GM21723 (cell line): Measurements from ENCODE around the gene AGAP1.

Source experiments
- ATAC-seq: cut with Tn5 transposase; IDR thresholded peaks from one replicate; pipeline ENCODE4 v1.9.1; 2021; ENCODE audit warnings: mild to moderate bottlenecking, moderate library complexity; ENCODE audit not compliant: unreplicated experiment

AGAP1 gene

DNA sequence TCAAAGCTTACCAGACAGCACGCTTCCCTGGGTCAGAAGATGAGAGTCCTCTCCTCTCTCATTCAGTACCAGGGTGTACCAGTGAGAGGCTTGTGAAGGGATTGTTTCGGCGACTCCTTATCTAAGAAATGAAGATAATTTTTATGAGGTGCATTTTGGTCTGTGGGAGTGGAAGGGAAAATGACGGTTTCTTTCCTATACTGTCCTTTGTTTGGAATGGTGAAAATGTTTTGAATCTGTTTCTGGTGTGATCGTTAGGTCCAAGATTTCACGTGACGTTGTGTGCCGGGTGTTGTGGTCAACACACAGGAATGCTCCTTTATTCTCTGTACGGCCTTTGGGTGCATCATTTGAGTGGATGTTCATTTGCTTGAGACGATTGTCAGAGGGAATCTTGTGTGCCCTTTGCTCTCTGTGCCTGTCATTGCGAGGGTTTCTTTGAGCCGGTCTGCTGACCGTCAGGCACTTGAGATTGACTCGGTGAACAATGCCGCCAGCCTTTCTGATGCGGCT lies 183.5 kb downstream of the AGAP1 start:
- ATAC-seq: no peak

DNA sequence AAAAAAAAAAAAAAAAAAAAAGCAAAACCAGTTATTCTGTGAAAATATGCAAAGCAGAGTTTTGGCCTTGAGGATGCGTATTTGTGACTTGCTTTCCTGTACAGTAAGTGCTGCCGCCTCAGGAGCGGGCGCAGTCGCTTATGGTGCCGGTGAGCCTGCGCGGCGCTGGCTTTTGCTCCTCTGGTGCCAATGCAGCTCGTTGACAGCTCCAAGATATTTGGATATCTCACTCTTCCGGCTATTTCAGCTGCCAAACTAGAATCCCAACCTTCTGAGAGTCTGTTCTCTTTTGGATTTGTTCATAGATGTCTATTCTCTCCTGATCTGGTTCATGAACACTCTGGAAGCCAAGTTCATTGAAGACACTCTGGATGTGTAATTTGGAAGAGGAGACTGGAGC lies 184.1 kb downstream of the AGAP1 start:
- no peak for ATAC-seq

DNA sequence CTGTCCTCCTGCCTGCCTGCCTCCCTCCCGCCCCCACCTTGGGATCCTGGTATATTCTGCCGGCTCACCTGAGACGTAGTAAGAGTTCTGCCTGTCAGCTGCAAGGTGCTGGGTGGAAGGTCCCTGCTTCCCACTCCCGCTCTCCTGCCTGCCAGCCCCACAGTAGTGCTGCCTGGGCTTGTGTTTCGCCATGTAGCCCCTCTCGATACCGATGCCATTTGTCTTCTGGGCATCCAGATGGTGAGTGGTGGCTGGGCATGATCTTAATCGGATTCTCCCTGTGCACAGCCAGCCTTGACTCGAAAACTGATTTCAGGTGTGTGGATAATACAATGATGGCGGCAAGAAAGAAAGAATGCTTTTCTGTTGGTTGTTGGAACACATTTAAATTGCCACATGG lies 184.9 kb downstream of the AGAP1 start:
- ATAC-seq: no peak

DNA sequence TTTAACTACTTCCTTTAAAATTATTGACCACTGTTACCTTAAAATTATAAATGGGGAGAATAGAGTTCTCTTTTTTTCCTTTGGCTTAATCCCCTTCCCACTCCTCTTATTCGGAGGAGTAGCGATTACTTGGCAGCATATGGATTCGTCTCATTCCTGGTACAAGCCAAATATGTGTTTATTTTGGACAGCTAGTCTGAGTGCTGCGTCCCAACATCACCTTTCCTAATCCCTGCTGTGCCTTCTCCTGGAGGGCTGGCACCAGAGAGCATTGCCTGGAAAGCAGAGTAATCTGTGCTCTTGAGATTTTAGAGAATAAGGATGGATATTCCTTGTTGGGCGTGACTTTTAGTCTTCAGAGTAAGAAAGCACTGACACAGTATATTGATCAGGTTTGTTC lies 185.6 kb downstream of the AGAP1 start:
- no peak for ATAC-seq

DNA sequence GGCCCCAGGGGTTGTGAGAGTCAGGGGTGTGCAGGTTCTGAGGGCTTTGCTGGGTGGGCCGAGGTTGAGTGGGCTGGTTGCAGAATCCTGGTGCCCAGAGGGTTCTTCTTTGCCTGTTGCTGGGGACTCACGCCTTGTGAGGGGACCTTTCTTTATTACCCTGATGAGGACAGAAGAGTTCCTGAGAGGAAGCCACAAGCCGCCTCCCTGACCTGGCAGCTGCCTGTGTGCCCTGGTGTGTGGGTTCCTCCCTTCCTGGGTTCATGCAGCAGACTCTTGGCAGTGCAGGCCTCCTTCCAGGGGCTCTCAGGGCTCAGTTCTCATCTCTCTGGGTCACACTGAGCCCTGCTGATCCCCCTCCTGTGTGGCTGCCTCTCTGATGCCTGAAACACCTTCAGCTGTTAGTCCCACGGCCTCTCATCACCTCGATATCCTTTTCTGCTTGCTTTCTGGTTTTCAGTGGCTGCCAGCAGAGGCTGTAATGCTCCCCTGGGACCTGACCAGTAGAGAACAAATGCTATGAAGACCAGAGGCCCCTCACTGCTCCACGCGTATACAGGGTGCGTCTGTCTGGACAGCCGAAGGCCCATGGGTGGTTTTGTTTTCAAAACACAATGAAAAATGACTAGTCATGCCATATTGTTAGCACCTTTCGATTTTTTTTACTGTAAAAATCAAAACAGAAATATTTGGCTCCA lies 191.3 kb downstream of the AGAP1 start:
- ATAC-seq: no peak

DNA sequence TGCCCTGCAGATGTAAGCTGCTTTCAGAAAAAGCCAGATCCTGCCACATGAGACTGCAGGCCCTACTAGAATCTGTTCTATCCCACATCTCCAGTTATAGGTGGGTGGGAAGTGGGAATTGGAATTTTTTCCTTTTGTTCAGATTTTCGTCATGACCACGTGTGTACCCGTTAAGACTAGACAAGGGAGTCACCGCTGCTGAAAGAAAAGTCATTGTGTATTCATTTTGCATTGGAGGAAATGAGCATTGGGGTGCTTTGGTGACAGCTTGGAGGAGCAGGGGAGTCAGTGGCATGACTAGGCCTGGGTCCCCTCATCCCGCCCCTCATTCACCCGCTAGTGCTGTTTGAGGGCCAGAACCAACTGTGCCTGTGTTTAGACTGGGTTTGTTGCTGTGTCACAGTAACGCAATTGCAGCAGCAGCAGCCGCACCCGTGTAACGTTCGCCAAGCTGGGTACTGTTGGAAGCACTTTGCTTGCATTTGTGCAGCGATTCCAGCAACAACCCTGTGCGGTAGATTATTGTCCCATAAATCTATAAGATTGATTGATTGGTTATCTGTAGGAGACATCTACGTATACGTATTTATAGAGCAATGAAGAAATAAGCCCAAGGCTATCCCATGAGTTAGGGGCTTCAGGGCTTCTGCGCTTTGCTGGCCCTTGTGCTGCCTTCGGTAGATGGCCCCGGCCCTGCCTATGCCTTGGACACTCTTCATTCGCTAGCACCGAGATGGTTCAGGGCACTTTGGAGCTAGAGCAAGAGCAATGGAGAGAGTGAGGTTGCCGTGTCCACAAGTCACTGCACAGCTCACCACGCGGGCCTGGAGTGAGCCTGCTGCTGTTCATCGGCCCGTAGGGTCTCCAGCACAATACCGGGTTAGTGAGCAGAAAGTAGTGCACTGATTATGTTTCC lies 194.9 kb downstream of the AGAP1 start:
- no peak for ATAC-seq

DNA sequence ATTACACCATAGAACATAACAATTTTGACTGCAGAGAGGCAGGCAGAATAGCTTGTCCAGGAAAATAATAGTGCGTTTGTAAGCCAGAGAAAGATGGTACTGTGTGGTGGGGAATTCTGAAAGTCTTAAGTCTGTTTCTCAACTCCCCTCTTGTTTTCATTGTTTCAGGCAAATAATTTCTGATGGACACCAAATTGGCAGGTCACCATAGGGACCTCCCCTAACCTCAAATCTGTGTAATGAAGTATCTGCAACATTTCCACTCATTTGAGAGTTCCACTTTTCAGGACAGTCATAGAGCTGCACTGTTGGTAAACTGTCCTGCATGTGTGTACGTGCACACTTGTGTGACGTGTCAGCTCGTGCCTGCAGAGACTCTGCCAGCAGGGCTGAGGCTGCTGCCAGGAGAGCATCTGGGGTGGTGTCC lies 195.6 kb downstream of the AGAP1 start:
- ATAC-seq: no peak

DNA sequence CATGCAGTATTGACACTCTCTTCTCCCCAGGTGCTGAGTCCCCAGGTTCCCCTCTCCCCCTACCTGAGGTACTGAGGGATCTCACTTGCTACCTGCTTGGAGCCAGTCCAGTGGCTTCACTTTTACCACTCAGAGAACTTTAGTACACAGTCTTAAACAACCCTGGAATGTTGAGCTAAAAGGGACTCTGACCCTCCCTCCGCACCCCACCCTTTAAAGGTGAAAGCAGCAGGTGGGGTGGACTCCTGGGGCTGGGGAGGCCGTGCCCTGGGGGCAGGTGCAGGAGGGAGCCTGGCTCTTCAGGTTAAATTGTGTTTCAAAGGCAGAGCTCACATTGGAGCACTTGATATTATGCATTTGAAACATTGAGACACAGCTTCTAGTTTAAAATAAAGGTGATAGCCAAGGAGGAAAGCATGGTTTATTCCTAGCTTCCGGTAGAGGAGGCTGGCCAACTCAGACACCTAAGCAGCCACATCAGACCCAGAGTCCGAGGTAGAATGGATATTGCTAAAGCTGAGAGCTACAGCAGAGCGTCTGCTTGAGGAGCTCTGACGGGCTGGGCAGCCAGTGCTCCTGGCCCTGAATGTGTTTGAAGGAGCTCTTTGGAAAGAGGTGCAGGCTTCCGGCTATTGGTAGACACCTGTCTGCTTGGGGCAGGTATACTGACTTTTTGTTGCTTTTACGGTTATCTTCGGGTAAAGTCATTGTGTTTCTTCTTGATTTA lies 196.4 kb downstream of the AGAP1 start:
- no peak for ATAC-seq

DNA sequence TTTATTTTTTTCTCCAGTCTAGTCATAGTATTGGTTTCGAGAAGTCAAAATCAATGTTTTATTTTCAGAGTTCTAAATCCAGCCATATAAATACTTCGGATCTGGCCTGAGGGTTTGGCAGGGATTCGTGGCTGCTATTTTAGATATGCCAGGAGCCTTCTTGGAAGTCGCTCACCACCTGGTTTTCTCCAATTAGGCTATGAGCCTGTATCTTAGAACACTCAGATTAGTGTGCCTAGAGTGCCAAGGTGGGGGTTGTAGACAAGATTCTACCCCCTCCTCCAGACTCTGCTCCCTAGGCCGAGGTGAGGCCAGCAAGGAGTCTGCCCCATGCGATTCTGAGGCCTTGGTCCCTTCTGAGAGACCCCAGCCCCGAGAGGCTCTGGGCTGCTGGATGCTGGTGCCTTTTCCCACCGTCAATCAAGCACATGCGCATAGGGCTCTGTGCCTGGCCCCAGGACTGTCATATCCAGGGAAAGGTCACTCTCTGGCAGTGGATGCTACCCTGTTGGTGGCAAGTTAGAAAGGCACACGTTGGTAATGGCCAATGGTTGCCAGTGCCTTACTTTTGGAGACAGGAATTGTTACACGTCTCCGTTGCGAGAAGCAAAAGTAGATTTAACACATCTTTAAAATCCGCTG lies 197.1 kb downstream of the AGAP1 start:
- no peak for ATAC-seq

DNA sequence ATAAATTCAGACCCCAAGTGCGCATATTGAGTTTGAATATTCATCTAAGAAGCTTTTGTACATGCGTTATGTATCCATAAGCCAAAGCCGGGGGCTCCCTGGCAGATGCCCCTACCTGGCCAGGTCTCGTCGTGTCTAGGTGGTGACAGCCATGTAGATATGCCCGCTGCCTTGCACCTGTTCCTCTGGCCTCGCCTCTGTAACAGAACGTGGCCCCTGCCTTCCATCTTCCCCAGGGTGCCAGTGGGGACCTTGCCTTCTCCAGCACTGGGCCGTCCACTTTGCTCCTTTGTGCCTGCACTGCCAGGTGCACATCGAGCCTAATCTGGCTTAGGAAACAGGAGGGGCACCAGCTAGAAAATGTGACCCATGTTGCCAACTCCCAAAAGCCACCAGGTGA lies 198.2 kb downstream of the AGAP1 start:
- no peak for ATAC-seq

DNA sequence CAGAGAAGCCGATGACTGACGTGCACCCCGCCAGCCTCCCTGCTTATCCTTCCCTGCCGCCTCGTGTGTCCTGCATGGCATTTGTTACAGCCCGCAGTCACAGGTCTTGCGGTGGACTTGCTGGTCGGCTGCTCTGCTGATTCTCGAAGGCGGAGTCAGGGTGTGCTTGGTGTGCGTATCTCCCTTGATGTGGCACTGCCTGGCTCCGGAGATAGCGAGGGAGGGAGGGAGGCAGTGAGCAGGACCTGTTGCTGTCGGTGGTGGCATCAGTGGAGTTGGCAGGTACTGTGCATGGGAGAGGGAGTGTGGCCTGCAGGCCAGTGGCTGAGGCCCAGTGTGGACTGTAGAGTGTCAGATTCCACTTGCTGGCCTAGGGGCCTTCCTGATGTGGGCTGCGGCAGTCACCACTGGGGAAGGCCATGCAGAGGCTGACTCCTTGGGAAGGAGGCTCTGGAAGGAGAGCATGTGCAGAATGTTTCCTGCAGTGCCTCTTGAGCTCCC lies 198.9 kb downstream of the AGAP1 start:
- no peak for ATAC-seq

DNA sequence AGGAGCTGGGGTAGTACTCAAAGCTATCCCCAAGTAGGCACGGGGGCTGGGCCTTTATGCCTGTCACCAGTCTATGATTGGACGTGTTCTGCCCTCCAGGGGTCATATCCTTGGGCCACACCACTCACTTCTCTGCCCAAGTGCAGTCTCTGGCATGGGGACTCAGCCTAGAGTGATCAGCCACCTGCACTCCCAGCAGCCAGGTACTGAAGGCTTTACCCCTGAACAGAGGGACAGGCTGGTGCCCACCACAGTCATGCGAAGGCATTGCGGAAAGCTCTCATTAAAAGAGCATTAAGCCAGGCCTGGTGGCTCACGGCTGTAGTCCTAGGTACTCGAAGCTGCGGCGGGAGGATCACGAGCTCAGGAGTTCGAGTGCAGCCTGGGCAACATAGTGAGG lies 199.4 kb downstream of the AGAP1 start:
- no peak for ATAC-seq

DNA sequence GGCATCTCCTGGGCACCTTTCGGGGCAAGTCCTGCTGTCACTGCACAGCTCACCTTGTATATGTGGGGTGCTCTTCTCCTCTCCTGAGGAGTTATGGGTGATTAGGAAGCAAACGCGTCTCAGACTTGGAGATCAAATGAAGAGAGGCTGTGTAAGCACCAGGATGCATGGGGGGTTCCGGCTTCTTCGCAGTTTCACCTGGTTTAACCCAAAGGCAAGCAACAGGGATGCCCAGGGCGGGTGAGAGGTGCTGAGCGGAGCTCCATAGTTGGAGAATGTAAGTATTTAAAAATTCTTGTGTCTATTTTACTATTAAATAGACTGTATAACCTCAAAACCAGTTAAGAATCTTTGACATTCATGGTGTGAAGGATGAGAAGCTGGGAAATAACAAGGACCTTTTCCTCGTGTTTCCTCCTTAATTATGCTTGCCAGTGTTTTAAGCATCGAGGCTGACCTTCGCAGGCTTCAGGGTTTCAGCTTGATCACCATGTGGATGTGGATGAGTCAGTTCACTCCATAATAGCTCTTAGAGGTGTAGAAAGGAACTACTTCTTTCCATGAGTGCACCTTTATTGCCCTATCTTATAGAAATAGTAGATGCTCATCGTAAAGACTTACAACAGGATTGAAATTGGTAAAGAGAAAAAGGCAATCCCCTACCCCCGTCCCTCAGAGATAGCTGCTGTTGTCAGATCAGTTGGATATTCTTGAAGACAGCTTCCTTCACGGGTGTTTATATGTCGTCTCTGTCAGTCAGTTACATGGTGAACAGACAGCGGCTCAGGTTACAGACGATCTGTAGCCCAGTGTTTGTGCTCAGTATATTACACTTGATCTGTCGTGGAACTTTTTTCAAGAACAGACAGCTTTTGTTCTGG lies 201.1 kb downstream of the AGAP1 start:
- no peak for ATAC-seq

DNA sequence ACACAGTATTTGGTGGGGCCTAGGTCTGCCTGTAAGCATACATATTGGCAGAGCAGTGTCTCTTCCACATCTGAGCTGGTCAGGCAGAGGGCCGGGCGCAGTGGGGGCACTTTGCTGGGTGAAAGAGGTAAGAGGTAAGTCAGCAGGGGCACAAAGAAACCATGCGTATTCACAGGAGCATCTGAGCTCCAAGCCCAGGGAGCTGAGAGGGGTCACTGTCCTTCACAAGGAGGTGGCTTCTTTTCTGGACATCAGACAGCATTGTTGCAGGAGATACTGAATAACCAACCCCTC lies 201.7 kb downstream of the AGAP1 start:
- no peak for ATAC-seq

DNA sequence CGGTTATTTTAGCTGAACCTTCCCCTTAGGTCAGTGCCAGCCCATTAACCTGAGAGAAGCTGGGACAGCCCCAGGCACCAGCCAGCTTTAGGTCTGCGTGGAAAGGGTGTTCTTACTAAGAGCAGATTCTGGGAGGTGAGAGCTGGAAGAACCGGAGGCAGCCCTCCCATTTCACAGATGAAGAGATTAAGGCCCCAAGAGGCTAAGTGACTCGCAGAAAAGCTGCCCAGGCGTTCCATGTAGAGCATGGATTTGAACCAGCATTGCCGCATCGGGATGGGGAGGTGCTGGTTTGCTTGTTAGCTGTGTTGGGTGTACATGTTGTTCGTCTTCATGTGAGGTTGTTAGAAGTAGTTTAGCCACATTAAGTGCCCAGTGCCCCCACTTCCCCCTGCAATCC lies 203.2 kb downstream of the AGAP1 start:
- no peak for ATAC-seq

DNA sequence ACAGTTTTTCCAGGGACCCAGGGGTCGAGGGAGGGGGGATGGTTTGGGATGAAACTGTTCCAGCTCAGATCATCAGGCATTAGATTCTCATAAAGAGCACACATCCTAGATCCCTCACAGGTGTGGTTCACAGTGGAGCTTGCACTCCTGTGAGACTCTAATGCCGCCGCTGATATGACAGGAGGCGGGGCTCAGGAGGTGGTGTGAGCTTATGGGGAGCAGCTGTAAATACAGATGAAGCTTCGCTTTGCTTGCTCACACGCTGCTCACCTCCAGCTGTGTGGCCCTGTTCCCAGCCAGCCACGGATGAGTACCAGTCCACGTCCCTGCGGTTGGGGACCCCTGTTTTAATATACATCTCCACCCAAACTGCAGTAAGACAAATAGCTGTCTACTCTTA lies 204.2 kb downstream of the AGAP1 start:
- ATAC-seq: no peak

DNA sequence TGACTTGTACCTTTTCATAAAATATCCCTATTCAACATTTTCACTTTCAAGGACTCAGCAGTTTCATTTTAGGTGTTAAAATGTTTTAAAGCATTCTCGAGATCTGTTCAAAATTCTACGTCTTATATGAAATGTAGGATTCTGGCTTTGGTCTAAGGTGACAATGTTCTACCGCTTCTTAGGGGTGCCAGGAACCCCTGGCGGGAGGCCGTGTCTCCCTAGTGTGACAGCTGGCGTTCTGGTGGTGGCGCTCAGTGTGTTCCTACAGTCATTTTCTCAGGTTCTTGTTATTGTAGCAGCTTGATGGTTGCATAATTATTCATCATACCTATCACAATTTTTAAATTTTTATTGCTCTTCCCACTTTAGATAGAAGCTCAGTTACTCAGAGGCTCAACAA lies 204.6 kb downstream of the AGAP1 start:
- ATAC-seq: no peak

DNA sequence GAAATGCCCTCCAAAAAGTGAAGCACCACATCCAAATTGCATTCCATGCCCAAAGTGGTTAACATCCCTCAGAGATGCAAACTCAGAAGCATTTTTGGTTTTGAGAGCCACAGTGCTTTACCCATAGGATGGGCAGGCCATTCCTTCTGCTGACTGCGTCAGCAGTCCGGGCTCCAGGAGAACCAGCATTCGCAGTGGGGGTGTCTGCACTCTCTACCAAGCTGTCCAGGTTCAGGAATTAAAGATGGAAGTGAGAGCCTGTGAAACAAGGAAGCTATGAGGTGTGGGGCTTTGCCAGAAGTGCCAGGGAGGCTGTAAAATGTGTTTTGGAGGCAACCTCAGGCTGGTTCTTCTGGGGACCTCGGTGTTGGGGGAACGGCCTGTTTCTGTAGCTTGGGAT lies 205.7 kb downstream of the AGAP1 start:
- ATAC-seq: no peak

DNA sequence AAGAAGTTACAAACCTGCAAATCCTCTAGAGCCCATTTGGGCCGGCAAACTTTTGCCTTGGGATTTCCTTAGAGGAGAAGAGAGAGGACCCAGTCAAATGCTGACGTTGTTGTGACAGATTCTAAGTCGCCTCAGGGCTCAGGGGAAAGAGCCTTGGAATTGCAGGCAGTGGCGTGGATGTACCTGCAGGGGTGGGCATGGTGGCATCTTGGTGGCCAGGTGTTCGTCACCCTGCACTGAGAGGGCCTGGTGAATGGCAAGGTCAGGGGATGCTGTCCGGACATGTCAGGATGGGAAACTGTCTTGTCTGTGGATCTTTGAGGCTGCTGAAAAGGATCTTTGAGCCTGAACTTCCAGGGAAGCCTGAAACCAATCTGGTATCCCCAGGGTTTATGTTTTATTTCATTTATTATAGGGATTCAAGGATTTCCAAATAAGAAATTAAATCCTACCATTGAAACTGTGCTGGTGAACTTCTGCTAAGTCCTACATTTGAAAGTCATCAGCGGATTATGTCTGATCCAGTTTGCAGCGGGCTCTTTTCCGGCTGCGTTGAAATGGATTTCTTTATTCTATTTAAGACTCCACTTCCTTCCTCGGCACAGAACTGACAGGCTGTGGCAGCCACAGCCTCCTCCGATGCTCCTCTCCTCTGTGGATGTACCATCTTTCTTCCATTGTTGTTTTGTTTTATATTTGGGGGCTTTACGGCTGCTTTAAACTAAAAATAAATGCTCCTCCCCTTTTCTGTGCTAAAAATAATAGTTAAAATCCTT lies 207.6 kb downstream of the AGAP1 start:
- ATAC-seq: no peak
